ENCODE results near the gene JMJD8.

DNA sequence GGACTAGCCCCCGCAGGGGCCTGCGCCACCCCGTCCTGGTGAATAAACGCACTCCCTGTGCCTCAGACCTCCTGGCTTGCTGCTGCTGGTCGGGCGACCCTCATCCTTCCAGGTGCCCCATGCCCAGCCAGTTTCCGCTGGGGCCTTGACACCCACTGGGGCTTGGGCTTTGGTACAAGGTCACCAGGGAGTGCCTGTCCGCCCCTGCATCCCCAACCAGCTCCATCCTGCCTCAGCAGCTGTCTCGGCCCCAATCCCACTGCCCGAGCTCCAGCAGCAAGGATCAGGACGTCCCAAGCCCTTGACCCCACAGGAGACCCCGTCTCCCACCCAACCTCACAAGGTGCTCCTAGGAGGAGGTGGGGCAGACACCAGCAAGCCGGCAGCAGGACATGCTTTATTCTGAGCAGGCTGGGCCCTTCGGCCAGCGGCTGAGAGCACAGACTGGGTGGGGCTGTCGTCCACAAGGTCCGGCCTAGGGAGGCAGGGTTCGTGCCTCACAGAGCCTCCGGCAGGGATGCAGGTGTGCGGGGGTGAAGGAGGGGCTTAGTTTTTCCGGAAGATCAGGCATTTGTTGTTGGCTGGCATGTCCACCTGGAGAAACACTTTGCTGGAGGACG is 50.0 kb downstream of the JMJD8 start:
- TF ChIP-seq, protein P1, sequence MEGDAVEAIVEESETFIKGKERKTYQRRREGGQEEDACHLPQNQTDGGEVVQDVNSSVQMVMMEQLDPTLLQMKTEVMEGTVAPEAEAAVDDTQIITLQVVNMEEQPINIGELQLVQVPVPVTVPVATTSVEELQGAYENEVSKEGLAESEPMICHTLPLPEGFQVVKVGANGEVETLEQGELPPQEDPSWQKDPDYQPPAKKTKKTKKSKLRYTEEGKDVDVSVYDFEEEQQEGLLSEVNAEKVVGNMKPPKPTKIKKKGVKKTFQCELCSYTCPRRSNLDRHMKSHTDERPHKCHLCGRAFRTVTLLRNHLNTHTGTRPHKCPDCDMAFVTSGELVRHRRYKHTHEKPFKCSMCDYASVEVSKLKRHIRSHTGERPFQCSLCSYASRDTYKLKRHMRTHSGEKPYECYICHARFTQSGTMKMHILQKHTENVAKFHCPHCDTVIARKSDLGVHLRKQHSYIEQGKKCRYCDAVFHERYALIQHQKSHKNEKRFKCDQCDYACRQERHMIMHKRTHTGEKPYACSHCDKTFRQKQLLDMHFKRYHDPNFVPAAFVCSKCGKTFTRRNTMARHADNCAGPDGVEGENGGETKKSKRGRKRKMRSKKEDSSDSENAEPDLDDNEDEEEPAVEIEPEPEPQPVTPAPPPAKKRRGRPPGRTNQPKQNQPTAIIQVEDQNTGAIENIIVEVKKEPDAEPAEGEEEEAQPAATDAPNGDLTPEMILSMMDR (IDR thresholded peaks at IDR 0.05 in 2 of 3, conservative IDR thresholded peaks at IDR 0.05 in 1 of 3; ENCODE audit: insufficient read depth in 2 of 3, low read depth in 1 of 3, low read length in 3 of 3), result no peak
- TF ChIP-seq BRF1 (IDR thresholded peaks at IDR 0.05; ENCODE audit: borderline replicate concordance, extremely low read depth, insufficient read length), result no peak
- TF ChIP-seq SIN3A (IDR thresholded peaks at IDR 0.05; ENCODE audit: borderline replicate concordance in 2 of 2, control insufficient read depth in 1 of 2, low read depth in 2 of 2, low read length in 2 of 2), result no peak
- TF ChIP-seq FOXK1 (CRISPR knock-in tag; IDR thresholded peaks at IDR 0.05; ENCODE audit: borderline replicate concordance), result no peak
- no peak for TF ChIP-seq TAF1 (IDR thresholded peaks at IDR 0.05; ENCODE audit: control insufficient read depth, extremely low read depth, insufficient read depth, low read length, severe bottlenecking)
- TF ChIP-seq SP1 (CRISPR knock-in tag; IDR thresholded peaks at IDR 0.05), result no peak
- no peak for TF ChIP-seq POLR2A (conservative IDR thresholded peaks at IDR 0.05)
- no peak for TF ChIP-seq TGIF2 (CRISPR knock-in tag; IDR thresholded peaks at IDR 0.05)
- TF ChIP-seq TCF7 (IDR thresholded peaks at IDR 0.05; ENCODE audit: borderline replicate concordance), result no peak

Data from K562 (cell line).